HPDE6-E6E7 (cell line): ENCODE measurements around the gene NEK2.
"Not testable (repeated sequence)": the region's sequence is repeated elsewhere in the genome, so short reads cannot be mapped to it uniquely, and the experiment has no call there.

ENCODE experiments used
- DNase-seq: peaks from one replicate; pipeline ENCODE4 v3.0.0; 2011; ENCODE audit warnings: missing footprints; ENCODE audit errors: extremely low spot score

The NEK2 gene

DNA sequence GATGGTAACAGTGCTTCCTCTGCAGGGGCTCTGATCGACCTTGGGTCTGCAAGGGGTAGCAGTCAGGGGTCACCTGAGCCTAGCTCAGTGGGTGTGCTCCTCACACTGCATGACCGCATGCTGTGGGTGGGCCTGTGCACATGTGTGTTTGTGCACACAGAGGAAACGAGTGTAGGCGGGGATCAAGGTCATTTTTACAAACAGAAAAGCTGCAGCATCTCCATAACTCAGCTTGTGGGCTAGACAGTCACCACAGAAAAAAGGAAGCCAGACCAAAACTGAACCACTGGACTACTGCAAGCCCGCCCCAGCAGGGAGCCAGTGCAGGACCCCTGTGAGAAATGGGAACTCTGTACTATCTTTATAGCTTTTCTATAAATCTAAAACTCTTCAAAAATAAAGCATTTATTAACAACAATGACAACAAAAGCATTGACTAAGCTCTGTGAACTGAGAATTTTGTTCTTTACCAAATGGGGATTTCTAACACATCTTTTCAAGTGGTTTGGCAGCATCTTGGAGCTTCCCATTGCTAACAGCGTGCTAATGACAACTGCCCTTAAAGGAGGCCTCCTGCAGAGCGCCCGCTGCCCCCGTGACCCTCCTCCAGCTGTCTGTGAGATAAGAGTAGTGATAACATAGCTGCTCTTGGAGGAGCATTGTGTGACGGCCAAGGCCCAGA lies 19.9 kb upstream of the NEK2 start:
- no peak for DNase-seq

DNA sequence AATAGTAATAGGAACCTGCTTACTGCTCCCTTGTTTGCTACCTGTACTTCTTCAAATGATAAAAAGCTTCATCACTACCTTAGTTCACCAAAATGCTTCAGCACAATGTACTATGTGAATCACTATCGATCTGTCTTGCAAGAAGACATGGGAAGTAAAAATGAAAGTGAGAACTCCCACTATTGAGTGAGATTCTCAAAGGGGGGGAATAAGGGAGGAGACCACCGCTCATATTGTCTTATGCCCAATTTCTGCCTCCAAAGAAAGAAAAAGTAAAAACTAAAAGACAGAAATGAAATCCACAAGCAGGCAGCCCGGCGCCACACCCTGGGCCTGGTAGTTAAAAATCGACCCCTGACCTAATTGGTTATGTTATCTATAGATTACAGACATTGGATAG lies 18.5 kb upstream of the NEK2 start:
- not testable (repeated sequence) for DNase-seq

DNA sequence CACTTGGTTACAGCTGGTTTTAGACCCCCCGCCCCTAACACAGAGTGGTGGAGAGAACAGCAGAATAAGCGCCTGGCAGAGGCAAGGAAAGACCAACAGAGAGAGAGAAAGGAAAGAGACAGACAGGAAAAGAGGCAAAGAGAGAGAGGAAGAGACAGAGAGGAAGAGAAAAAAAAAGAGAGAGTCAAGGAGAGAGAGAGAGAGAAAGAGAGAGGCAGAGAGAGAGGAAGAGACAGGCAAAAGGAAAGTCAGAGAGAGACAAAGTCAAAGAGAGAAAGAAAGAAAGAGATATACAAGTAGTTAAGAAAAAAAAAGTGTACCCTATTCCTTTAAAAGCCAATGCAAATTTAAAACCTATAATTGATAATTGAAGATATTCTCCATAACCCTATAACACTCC lies 13.0 kb upstream of the NEK2 start:
- no peak for DNase-seq

DNA sequence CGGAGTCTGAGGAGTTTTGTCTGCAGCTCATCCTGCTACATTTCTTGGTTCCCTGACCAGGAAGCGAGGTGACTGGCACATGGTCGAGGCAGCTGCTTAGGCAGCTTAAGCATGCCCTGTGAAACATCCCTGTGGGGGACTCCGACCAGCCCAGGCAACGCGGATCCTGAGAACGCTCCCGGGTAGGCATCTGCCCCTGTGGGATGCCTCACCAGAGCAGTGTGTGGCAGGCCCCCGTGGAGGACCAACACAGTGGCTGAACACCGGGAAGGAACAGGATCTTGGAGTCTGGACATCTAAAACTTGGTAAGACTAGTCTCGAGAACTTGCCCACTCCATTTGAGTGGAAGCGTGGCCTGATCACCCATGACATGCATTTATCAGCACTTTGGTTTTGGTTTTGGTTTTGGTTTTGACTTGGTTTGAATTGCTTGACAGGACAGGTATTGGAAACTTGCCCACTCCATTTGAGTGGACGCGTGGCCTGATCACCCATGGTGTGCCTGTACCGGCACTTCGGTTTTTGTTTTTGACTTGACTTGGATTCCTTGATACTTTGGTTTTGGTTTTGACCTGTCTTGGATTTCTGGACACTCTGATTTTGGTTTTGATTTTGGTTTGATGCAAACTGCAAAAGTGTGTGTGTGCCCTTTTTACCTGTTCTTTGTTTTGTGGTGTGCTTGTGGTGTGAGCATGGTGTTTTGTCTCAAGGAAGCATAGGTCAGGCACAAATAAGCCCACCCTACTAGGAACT lies 12.2 kb upstream of the NEK2 start:
- DNase-seq, result no peak

DNA sequence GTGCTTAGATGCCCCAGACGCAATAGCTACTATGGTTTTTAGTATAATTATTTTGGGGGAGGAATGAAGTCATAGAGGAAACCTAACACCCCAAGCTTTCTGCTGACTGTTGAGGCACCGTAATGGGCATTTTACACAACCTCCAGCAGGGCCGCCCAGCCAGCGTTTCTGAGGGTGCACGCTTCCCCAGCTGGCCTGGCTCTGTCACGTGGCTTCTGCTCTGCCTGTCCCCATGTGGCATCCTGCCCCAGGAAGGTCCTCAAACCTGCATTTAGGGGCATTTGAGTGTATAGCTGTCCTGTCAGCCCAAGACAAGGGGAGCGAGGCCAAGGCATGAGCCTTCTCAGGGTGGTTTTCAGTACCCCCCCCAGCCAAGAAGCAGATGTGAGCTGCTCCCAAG lies 10.4 kb upstream of the NEK2 start:
- no peak for DNase-seq

DNA sequence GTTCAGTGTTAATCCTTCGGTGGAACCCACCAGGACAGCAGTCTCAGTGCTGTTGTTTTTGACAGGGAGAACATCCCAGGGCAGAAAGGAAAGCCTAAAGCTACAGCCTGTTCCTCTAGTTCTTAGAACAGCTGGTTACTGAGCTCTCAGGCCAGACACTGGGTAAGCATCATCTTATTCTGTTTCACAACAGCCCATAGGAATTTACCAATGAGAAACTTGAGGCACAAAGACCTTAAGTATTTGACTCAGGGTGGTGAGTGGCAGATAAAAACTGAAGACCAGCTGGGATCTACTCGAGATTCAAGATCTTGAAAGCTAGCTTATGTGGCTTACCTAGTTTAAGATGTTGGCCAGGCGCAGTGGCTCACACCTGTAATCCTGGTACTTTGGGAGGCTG lies 9.4 kb upstream of the NEK2 start:
- no peak for DNase-seq

DNA sequence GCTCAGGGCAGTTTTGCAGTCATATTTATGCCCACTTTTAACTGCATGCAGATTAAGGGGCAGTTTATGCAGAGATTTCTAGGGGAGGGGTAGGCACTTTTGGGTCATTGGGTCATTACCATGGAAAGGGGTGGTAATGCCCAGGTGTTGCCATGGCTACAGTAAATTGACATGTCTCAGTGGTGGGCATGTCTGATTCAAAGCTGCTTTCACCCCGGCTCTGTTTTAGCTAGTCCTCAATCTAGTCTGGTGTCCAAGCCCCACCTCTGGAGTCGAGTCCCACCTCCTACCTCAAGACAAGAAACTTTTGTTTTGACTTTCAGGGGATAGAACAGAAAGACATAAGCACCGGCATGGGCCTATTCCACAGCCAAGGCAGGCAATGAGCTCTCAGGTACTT lies 8.9 kb upstream of the NEK2 start:
- no peak for DNase-seq

DNA sequence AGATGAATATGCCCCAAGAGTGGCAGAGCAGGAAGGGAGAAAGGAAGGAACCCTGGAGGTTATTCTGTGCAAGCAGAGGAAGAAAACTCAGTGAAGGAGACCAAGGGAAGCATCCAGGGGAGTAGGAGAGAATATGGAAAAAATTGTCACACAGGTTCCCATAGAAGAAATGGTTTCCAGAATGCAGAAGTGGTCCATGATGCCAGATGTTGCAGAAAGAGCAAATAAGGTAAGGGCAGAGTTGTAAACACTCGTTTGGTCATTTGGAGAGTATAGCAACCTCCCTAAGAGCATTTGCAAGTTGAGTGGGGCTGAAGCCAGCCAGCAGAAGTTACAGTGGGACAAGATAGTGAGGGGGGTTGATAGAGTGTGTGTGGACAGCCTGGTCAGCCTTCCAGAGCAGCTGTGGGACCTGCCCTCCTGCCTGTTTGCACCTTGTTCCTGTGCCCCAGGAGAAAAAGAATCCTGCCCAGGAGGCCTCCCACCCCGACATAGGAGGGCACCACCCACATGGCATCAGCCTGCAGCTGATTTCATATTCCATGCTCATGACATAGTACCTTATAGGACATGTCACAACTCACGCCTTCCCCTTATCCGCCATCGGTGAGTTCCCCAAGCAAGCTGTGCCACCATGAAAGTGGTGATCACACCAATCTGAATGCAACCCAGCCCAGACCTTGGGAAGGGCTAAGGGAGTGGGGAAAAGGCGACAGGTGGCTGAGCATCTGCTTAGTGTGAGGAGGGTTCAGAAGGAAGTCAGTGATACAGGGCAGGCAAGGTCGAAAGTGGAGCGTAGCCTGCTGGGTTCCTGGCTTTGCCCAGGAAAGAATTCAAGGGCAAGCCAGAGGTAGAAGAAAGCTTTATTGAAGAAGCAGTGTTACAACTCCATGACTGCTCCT lies 8.2 kb upstream of the NEK2 start:
- DNase-seq, result no peak

DNA sequence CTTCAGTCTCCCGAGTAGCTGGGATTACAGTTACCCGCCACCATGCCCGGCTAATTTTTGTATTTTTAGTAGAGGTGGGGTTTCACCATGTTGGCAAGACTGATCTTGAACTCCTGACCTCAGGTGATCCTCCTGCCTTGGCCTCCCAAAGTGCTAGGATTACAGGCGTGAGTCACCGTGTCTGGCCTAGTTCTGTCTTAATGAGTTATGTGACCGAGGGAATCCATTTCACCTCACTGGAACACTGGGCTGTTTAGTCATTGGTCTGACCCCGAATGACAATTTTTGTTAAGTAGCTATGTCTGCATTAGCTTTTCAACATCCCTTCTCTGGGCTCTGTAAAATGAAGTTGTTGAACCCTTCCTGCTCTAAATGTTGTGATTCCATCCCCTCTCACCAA lies 6.8 kb upstream of the NEK2 start:
- DNase-seq, result not testable (repeated sequence)

DNA sequence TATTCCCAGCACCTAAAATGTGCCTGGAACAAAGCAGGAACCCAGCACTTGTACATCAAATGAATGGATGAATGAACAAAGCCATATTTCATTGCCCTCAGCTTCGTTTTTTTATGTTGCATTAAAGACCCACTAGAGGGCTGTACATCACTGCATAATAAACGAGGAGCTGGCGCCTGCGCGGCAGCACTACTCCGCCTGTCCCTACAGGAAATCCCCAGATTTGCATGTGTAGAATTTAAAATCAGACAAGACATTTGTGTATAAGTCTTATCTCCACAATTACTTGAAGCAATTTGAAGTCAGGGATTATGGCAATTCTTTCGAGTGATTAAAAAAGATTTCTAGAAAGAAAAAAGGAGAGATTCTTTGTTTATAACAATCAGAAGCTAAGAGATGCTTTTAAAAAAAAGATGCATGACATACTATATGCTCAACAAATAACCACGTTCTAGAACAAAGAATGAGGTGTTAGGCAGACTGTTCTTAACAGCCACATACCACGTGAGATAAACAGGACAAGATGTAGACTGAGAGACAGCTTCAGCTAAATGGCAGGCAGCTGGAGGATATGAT lies 5.4 kb upstream of the NEK2 start:
- peak; percentile 84 for DNase-seq

DNA sequence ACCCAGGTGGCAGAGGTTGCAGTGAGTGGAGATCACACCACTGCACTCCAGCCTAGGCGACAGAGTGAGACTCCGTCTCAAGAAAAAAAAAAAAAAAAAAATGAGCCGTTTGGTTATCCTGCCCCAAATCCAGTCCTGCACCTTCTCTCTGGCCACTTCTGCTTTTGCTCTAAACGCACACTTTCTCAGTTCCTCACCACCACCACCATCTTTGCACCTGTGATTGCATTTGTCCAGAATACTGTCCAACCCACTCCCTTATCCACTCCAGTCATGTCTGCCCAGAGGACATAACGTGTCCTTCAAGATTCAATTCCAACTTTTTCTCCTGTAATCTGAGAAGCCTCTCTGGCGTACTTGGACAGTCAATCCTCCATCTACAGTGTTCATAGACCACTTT lies 2.2 kb upstream of the NEK2 start:
- no peak for DNase-seq

DNA sequence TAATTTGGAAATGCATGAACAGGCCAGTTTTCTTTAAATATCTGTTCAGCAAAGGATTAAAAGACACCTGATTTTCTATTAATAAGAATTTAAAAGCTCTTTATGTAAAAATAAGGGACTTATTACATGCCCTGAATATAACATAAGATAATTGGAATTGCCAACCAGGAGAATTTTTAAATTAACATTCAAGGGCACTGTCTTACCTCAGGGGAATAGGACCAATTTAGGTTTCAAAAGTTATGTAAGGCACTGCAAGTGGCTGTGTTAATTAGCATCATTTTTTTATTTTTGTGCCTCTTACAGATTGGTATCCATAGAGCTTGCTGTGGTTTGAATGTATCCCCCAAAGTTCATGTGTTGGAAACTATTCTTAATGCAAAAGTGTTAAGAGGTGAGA lies 1.3 kb upstream of the NEK2 start:
- DNase-seq, result no peak

DNA sequence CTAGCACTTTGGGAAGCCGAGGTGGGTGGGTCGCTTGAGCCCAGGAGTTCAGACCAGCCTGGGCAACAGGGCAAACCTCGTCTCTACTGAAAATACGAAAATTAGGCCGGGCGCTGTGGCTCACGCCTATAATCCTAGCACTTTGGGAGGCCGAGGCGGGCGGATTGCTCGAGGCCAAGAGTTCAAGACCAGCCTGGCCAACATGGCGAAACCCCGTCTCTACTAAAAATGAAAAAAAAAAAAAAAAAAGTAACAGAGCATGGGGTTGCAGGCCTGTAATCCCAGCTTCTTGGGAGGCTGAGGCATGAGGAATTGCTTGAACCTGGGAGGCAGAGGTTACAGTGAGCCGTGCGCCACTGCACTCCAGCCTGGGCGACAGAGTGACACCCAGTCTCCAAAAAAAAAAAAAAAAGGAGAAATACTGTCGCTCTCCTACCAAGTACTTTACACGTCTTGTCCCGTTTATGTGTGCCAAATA lies 724 bp upstream of the NEK2 start:
- DNase-seq, result no peak

DNA sequence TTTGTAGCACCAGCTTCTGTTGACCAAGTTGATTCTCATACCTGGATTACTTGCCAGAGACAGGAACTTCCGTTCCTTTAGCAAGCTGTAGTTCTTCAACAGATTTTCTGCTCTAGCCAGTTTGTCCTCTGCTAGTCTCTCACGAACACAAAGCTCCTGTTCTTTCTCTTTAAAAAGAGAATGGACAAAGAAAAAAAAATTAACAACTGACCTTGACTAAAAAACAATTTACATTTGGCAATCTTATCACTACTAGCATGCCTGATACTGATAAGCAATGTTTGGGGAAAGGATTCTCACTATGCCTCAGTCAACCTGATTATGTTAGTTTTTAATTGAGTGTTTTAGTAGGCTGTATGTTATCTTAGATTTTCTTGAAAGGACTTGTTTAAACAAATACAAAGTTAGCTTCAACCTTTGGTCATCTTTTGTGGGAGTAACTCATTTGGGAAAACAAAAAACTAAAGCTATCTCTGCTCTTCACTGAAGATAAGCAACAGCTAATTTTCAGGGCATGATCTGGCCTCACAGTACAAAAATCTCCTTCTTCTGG lies 8.3 kb downstream of the NEK2 start:
- DNase-seq, result no peak

DNA sequence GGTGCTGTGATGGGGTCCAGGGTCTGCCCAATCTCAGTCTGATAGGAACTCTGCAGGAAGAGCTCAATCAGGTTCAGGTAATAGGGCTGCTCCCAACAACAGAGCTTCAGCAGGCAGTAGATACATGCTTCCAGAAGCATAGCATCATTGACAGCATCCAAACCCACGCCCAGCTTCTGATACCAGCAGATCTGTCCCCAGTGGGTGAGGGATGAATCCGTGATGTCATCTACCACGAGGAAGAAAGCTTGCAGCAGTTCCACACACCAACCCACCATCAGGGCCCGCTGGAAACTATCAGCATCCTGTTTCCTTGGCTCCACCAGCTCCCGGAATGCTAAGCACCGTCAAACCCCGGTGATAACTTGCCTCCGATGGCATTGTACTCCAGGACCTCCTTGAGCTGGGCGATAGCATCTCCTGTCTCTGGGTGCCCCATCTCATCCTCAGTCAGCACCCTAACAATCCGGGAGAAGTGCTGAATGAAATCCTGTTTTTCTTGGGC lies 14.7 kb downstream of the NEK2 start:
- DNase-seq, result no peak

DNA sequence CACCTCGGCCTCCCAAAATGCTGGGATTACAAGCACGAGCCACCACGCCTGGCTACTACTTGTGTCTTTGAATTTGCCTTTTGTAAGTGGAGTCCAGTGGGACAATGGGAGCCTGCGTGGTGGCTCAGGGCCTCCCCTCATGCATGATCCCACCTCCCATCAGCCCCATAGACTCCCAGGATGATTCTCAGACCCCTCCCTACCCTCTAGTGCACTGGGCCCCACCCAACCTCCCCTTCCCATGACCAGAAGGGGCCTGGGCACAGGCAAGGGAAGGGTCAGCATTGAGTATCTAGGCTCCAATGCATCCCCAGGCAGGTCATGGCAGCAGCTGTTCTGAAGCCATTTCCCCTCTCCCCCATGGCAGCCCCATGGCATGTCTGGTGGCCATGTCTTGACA lies 18.7 kb downstream of the NEK2 start:
- no peak for DNase-seq

DNA sequence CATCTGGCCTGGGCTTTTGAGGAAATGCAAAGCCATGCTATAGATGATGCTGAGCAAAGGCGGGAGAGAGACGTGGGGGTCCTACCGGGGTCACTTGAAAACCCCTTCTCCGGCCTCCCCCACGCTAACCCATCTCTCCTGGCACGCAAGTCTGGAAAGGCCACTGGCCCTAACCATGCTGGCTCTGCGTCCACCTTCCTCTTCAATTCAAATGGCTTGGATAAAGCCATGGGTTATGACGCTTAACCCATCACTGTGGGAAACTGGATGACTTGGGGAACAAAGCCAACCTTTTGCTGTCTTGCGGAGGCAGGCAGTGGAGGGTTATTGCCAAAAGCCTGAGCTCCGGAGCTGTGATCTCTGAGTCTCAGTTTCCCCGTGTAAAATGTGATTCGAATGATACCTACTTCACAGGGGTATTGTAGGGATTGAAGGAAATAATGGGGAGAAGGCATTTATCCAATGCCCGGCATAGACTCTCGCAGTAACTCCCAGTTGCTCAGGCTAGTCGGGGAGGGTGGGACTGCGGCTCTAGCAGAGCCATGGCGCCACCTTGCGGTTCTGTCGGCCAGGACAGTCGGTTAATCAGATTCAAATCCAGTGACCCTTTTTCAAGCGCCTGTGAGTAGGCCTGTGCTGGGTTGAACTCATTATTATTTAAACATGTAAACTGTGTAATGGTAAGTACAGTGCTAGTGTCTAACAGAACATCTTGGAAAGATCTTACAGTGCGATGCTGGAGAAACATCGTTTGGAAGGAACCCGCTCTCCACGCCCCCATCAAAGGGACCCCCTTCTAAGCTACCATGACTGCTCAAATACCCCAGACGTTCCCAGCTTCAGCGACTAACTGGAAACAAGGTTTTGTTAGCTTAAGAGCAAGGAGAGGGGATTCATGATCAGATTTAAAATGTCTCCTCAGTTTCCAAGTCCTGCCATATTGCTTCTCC lies 20.3 kb downstream of the NEK2 start:
- DNase-seq, result peak; percentile 82

DNA sequence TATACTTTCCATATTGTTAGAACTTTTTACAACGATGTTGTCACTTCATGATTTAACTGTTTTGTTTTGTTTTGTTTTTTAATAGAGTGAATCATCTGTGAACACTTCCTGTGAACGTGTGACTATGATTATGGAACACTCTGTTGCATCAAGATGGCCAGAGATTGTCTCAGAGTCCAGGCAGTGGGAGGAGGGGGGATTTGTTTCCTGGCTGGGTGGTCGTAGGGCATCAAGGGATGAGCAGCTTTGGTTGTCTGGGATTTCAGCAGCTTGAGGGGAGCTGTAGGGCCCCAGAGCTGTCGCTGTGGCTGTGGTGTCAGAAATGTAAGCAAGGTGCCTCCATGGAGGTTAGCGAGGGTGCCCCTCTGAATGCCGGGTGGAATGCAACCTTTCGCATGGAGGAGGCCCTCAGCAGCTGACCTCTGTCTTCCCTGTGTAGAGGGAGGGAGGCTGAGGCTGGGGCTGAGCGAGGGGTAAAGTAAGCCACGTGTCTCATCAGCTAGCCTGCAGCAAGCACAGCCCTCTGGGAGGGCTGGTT lies 21.4 kb downstream of the NEK2 start:
- no peak for DNase-seq

DNA sequence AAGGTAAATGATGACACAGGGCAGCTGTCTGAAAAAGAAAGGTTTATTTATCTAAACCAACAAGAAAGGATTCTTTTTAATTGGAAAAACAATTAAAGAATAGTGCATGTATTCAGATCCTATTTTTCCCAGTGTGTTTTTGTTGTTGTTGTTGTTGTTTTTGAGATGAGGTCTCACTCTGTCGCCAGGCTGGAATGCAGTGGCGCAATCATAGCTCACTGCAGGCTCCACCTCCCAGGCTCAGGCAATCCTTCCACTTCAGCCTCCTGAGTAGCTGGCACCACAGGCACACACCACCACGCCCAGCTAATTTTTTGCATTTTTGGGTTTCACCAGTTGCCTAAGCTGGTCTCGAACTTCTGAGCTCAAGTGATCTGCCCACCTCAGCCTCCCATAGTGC lies 22.1 kb downstream of the NEK2 start:
- DNase-seq, result no peak

DNA sequence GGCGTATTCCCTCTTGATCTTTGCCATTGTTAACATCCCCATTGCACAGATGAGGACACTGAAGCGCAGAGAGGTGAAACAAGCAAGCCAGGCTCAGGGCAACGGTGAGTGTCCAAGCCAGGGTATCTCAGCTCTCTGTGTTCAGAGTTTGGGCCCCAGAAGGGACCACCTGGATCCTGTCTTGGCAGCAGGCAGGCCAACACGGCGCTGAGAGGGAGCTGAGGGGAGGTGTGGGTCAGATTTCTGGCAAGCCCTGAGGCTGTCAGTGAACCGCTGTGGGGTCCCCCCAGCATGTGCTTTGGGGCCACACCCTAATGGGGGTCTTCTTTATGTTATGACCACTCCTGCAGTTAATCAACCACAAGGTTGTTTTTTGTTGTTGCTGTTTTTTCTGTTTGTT lies 23.1 kb downstream of the NEK2 start:
- no peak for DNase-seq
